T-cell (primary cell): Measurements from ENCODE around the gene AMOT. TPM values are rescaled to one million over a fixed set of nuclear protein-coding genes. Genes with fewer than 3 reads are reported as not detected.

ENCODE experiments used
- ATAC-seq, 4 experiments: fragments of 200-7000 bp in 3 of 4; fragments of 150-1000 bp in 1 of 4; cut with Tn5 transposase; replicated peaks in 1 of 4; 1 replicate in 3 of 4; 2 replicates in 1 of 4; pipeline ENCODE4 v1.10.0; 2021; ENCODE audit warnings: moderate library complexity in 3 of 4, mild to moderate bottlenecking in 2 of 4, moderate number of reproducible peaks in 1 of 4
- CTCF ChIA-PET, 2 donors: fragments of 300-600 bp; sonication (Branson Sonifier 250); formaldehyde crosslinking; loops; one replicate each; lab custom pipeline; 2022; ENCODE audit warnings: antibody characterized with exemption in 2 of 2; lab: Charles Lee
- POLR2A ChIA-PET, 2 donors: fragments of 300-600 bp; sonication (Branson Sonifier 250); formaldehyde crosslinking; loops; one replicate each; lab custom pipeline; 2022; ENCODE audit warnings: antibody characterized with exemption in 2 of 2; lab: Charles Lee
- DNase-seq, 35 experiments: peaks; one replicate each; pipeline versions ENCODE4 v3.0.0 to v3.0.0-alpha.2; 2013 to 2023
- H3K27ac ChIP-seq: one replicate; pipeline ENCODE4 v1.5.1; 2013; ENCODE audit warnings: low read length
- H3K27me3 ChIP-seq, 2 experiments: replicated peaks in 1 of 2; 1 replicate in 1 of 2; 2 replicates in 1 of 2; pipeline versions ENCODE4 v1.6.1 to v1.7.0; 2013; ENCODE audit warnings: low read length in 1 of 2, mixed read lengths in 1 of 2; ENCODE audit not compliant: control insufficient read depth in 2 of 2, insufficient read depth in 2 of 2; ENCODE audit errors: extremely low read depth in 1 of 2
- H3K36me3 ChIP-seq, 2 donors: 1 replicate in 1 of 2; 2 replicates in 1 of 2; pipeline versions ENCODE4 v1.6.1 to v1.7.0; 2013; ENCODE audit warnings: low read length in 1 of 2; ENCODE audit not compliant: control insufficient read depth in 2 of 2, insufficient read depth in 1 of 2; ENCODE audit errors: extremely low read depth in 1 of 2
- H3K4me1 ChIP-seq, 2 experiments: 1 replicate in 1 of 2; 2 replicates in 1 of 2; pipeline versions ENCODE4 v1.6.1 to v1.7.0; 2013; ENCODE audit warnings: low read length in 2 of 2, mixed read lengths in 1 of 2; ENCODE audit not compliant: insufficient read depth in 2 of 2, control insufficient read depth in 1 of 2; ENCODE audit errors: extremely low read depth in 1 of 2
- H3K4me3 ChIP-seq, 2 donors: 1 replicate in 1 of 2; 2 replicates in 1 of 2; pipeline versions ENCODE4 v1.5.1 to v1.7.0; 2013; ENCODE audit warnings: mild to moderate bottlenecking in 2 of 2, low read length in 1 of 2, moderate library complexity in 1 of 2; ENCODE audit not compliant: control insufficient read depth in 1 of 2; ENCODE audit errors: extremely low read depth in 1 of 2
- H3K9me3 ChIP-seq: 2 replicates; pipeline ENCODE4 v1.7.0; 2013
- H3K27ac Mint-ChIP-seq, 2 donors: one replicate each; pipeline ENCODE4 v1.8.0; 2020 to 2021; ENCODE audit warnings: mild to moderate bottlenecking in 2 of 2, mixed read lengths in 2 of 2
- H3K27me3 Mint-ChIP-seq, 2 donors: one replicate each; pipeline ENCODE4 v1.8.0; 2021 to 2022; ENCODE audit warnings: mixed read lengths in 2 of 2
- H3K36me3 Mint-ChIP-seq: one replicate; pipeline ENCODE4 v1.8.0; 2021; ENCODE audit warnings: mixed read lengths
- H3K4me1 Mint-ChIP-seq, 3 donors: one replicate each; pipeline ENCODE4 v1.8.0; 2020 to 2022; ENCODE audit warnings: mixed read lengths in 3 of 3, mild to moderate bottlenecking in 1 of 3
- H3K4me3 Mint-ChIP-seq, 3 donors: one replicate each; pipeline ENCODE4 v1.8.0; 2020 to 2022; ENCODE audit warnings: mild to moderate bottlenecking in 3 of 3, mixed read lengths in 3 of 3, moderate library complexity in 3 of 3
- H3K9me3 Mint-ChIP-seq, 3 donors: one replicate each; pipeline ENCODE4 v1.8.0; 2020 to 2022; ENCODE audit warnings: mixed read lengths in 3 of 3
- WGBS: methylation state at CpG from one replicate; pipeline ENCODE4 v1.1.5; 2013; ENCODE audit warnings: missing lambda C conversion rate; ENCODE audit not compliant: insufficient coverage; 5-methylcytosine and 5-hydroxymethylcytosine counted together
- total RNA-seq, 35 experiments: library from RNA in 6 of 35; stranded (reverse) in 6 of 35; fragments of 120-200 nt in 1 of 35; gene quantifications; one replicate each; pipeline versions ENCODE4 v1.2.1 to v1.2.4 and lab custom pipeline; 2013 to 2026

The AMOT gene
- total RNA-seq, 5 donors from 2014 or later (not counting 1 experiment from before 2014, with no cell fraction given): 2.7 to 3.9 (median 3.6) TPM

- Histone ChIP-seq H3K4me1 (no peaks in the 10 kb centered on the region), H3K4me3 (no peak overlapping the region), H3K27me3 (no peaks in the 10 kb centered on the region), H3K36me3 (no peaks in the 10 kb centered on the region), H3K27ac (no peak overlapping the region), H3K9me3 (no peaks in the 10 kb centered on the region)
- no peak overlapping the region for H3K27ac Mint-ChIP-seq
- H3K27me3 Mint-ChIP-seq: peaks cover 0 to 14% of the 10 kb centered on the region in 2 donors
- 100% methylated on average over 1 of the region's 4 CpGs for WGBS
- no peaks in the 10 kb centered on the region for H3K9me3 Mint-ChIP-seq
- H3K4me3 Mint-ChIP-seq: no peak overlapping the region
- CTCF ChIA-PET: no interaction called here
- H3K4me1 Mint-ChIP-seq: no peaks in the 10 kb centered on the region
- H3K36me3 Mint-ChIP-seq: no peaks in the 10 kb centered on the region
- DNase-seq: no peak
- POLR2A ChIA-PET: no interaction called here
- no peak for ATAC-seq
These were observed 93.6 kb downstream of the AMOT start for GRCh38 chrX:112746812-112747595.

DNA sequence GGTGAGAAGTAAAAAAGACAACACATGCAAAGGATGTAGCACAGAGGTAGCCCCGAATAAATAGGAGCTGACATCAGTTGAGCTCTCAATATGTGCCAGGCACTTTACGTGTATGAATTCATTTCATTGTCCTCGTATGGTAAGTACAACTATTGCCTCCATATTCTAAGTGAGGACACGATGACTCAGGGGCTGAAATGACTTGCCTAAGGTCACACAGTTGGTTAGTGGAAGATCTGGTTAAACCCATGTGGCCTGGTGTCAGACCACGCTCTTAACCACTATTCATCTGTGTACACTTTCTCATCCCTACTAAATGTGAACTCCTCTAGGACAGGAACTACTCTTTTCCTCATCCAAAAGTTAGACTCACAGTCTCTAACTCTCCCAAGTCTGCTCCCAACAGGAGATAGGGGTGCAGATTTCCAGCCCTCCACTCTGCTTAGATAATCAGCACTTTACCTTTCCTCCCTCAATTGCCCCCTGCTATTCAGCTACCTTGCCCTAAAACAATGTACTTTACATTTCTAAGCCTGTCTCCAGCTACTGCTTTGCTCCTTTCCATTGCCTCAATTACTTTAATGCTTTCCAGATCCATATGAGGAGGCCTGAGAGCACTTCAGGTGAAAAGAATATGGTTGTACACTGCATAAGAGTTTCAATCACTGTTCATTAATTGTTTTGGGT is 102.1 kb downstream of the AMOT start:
- DNase-seq: no peak
- H3K4me1 ChIP-seq: no peaks in the 10 kb centered on the region
- POLR2A ChIA-PET: no interaction called here
- Mint-ChIP-seq H3K4me3 (no peak overlapping the region), H3K36me3 (no peaks in the 10 kb centered on the region), H3K27me3 (peaks cover 0 to 23% of the 10 kb centered on the region in 2 donors), H3K27ac (no peak overlapping the region), H3K4me1 (peaks cover 2 to 5% (median 4%) of the 10 kb centered on the region in 3 donors), H3K9me3 (no peaks in the 10 kb centered on the region)
- no peak overlapping the region for H3K4me3 ChIP-seq
- no peaks in the 10 kb centered on the region for H3K9me3 ChIP-seq
- CTCF ChIA-PET: no interaction called here
- no peak overlapping the region for H3K27ac ChIP-seq
- WGBS: 33% methylated on average over 1 of the region's 5 CpGs
- H3K36me3 ChIP-seq: no peaks in the 10 kb centered on the region
- no peak for ATAC-seq
- H3K27me3 ChIP-seq: no peaks in the 10 kb centered on the region

GRCh38 chrX:112736310-112736709 is 104.3 kb downstream of the AMOT start:
- CTCF ChIA-PET: no interaction called here
- DNase-seq: no peak
- Histone ChIP-seq H3K27me3 (no peaks in the 10 kb centered on the region), H3K4me1 (no peaks in the 10 kb centered on the region), H3K9me3 (no peaks in the 10 kb centered on the region), H3K36me3 (no peaks in the 10 kb centered on the region), H3K4me3 (no peak overlapping the region), H3K27ac (no peak overlapping the region)
- WGBS: 80% methylated on average over 1 of the region's 3 CpGs
- Mint-ChIP-seq H3K4me3 (no peak overlapping the region), H3K4me1 (peaks cover 2 to 5% (median 4%) of the 10 kb centered on the region in 3 donors), H3K9me3 (no peaks in the 10 kb centered on the region), H3K27me3 (peaks cover 0 to 26% of the 10 kb centered on the region in 2 donors), H3K36me3 (no peaks in the 10 kb centered on the region), H3K27ac (no peak overlapping the region)
- POLR2A ChIA-PET: no interaction called here
- ATAC-seq: no peak

DNA sequence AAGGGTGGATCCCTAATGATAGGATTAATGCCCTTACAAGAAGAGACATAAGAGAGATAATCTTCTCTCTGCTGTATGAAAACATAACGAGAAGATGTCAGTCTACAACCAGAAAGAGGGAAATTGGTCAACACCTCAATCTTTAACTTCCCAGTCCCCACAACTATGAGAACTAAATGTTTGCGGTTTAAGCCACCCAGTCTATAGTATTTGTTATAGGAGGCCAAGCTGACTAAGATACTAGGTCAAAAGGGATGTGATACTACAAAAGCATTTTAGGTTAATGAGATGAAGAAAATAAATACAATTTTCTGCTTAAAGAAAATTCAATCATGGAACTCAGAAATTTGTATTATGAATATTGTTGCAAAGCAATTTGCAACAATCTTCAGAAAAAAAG is 105.5 kb downstream of the AMOT start:
- no peaks in the 10 kb centered on the region for H3K27me3 ChIP-seq
- H3K4me1 Mint-ChIP-seq: peaks cover 2 to 5% (median 4%) of the 10 kb centered on the region in 3 donors
- ATAC-seq (no peak), DNase-seq (no peak)
- no peak overlapping the region for H3K4me3 Mint-ChIP-seq
- no peaks in the 10 kb centered on the region for H3K36me3 ChIP-seq
- H3K36me3 Mint-ChIP-seq: no peaks in the 10 kb centered on the region
- ChIA-PET POLR2A (no interaction called here), CTCF (no interaction called here)
- H3K27ac Mint-ChIP-seq: no peak overlapping the region
- no peaks in the 10 kb centered on the region for H3K4me1 ChIP-seq
- peaks cover 0 to 30% of the 10 kb centered on the region in 2 donors for H3K27me3 Mint-ChIP-seq
- WGBS: no CpG with 5 or more reads among the region's 2 CpGs
- H3K27ac ChIP-seq: no peak overlapping the region
- no peaks in the 10 kb centered on the region for H3K9me3 Mint-ChIP-seq
- no peaks in the 10 kb centered on the region for H3K9me3 ChIP-seq
- no peak overlapping the region for H3K4me3 ChIP-seq

DNA sequence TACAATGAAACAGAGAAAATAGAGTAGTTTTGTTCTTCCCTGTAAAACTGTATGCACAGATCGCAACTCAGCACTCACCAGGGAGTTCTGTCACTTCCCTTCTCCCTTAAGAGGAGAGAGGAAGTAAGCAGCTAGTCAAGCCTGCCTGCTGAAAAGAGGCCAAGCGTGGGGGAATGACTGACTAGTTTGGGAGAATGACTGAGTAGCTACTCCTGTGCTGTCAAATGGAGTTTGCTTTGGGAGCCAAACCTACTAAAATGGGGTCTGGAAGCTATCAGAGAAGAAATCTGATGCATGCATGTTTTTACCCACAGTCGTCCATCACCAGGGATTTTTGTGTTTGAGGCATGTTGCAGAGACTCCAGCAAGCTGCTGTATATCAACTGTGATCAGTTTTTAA is 106.3 kb downstream of the AMOT start:
- Histone ChIP-seq H3K9me3 (no peaks in the 10 kb centered on the region), H3K27ac (no peak overlapping the region), H3K27me3 (no peaks in the 10 kb centered on the region), H3K4me1 (no peaks in the 10 kb centered on the region), H3K4me3 (no peak overlapping the region), H3K36me3 (no peaks in the 10 kb centered on the region)
- no peaks in the 10 kb centered on the region for H3K9me3 Mint-ChIP-seq
- POLR2A ChIA-PET: no interaction called here
- ATAC-seq: no peak
- no peak overlapping the region for H3K4me3 Mint-ChIP-seq
- peaks cover 2 to 5% (median 4%) of the 10 kb centered on the region in 3 donors for H3K4me1 Mint-ChIP-seq
- no peak overlapping the region for H3K27ac Mint-ChIP-seq
- CTCF ChIA-PET: no interaction called here
- no peaks in the 10 kb centered on the region for H3K36me3 Mint-ChIP-seq
- H3K27me3 Mint-ChIP-seq: peaks cover 0 to 27% of the 10 kb centered on the region in 2 donors
- no peak for DNase-seq
- WGBS: no CpG with 5 or more reads among the region's 3 CpGs

- ChIA-PET CTCF (interaction anchor here (0.7 to 1.2 kb wide), 3 partner anchors 9 to 991 kb away, joined by 3 to 6 read pairs (median 4); no protein-coding TSS in a partner anchor), POLR2A (no interaction called here)
- Mint-ChIP-seq H3K27me3 (peaks cover 0 to 23% of the 10 kb centered on the region in 2 donors), H3K4me3 (no peak overlapping the region), H3K36me3 (no peaks in the 10 kb centered on the region), H3K4me1 (peaks cover 2 to 5% (median 4%) of the 10 kb centered on the region in 3 donors), H3K27ac (no peak overlapping the region), H3K9me3 (no peaks in the 10 kb centered on the region)
- no CpG with 5 or more reads among the region's 3 CpGs for WGBS
- Histone ChIP-seq H3K36me3 (no peaks in the 10 kb centered on the region), H3K4me3 (no peak overlapping the region), H3K27ac (no peak overlapping the region), H3K4me1 (no peaks in the 10 kb centered on the region), H3K9me3 (no peaks in the 10 kb centered on the region), H3K27me3 (no peaks in the 10 kb centered on the region)
- no peak for ATAC-seq
- DNase-seq: peak in 1 of 35 experiments; percentile 5
These were observed 108.8 kb downstream of the AMOT start for GRCh38 chrX:112731793-112732192.
